ENCODE results near the gene SMG5.

DNA sequence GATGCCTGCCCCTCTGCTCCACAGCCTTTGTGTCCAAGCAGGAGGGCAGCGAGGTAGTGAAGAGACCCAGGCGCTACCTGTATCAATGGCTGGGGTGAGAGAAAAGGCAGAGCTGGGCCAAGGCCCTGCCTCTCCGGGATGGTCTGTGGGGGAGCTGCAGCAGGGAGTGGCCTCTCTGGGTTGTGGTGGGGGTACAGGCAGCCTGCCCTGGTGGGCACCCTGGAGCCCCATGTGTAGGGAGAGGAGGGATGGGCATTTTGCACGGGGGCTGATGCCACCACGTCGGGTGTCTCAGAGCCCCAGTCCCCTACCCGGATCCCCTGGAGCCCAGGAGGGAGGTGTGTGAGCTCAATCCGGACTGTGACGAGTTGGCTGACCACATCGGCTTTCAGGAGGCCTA lies 39.9 kb downstream of the SMG5 start:
- TF ChIP-seq, protein P1, sequence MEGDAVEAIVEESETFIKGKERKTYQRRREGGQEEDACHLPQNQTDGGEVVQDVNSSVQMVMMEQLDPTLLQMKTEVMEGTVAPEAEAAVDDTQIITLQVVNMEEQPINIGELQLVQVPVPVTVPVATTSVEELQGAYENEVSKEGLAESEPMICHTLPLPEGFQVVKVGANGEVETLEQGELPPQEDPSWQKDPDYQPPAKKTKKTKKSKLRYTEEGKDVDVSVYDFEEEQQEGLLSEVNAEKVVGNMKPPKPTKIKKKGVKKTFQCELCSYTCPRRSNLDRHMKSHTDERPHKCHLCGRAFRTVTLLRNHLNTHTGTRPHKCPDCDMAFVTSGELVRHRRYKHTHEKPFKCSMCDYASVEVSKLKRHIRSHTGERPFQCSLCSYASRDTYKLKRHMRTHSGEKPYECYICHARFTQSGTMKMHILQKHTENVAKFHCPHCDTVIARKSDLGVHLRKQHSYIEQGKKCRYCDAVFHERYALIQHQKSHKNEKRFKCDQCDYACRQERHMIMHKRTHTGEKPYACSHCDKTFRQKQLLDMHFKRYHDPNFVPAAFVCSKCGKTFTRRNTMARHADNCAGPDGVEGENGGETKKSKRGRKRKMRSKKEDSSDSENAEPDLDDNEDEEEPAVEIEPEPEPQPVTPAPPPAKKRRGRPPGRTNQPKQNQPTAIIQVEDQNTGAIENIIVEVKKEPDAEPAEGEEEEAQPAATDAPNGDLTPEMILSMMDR (IDR thresholded peaks at IDR 0.05): no peak
- no peak for TF ChIP-seq POLR2A (IDR thresholded peaks at IDR 0.05)
